Stimulated activated naive CD4-positive, alpha-beta T cell (primary cell): ENCODE results near the gene CCDC178.

Source experiments
- DNase-seq, 6 experiments: peaks; one replicate each; lab custom pipeline; 2025; lab: John Stamatoyannopoulos, UW

The CCDC178 gene

GRCh38 chr18:33116376-33116775 lies 324.1 kb downstream of the CCDC178 start:
- DNase-seq = no peak

GRCh38 chr18:33115917-33116316 lies 324.6 kb downstream of the CCDC178 start:
- no peak for DNase-seq

- no peak for DNase-seq
These were observed 325.0 kb downstream of the CCDC178 start for GRCh38 chr18:33115476-33115875.

GRCh38 chr18:33114749-33115148 lies 325.8 kb downstream of the CCDC178 start:
- no peak for DNase-seq

- DNase-seq = no peak
These were observed 327.1 kb downstream of the CCDC178 start for GRCh38 chr18:33113416-33113815.

- no peak for DNase-seq
These were observed 333.0 kb downstream of the CCDC178 start for GRCh38 chr18:33107511-33107910.

GRCh38 chr18:33101316-33101715 lies 339.2 kb downstream of the CCDC178 start:
- no peak for DNase-seq

GRCh38 chr18:33099626-33100025 lies 340.9 kb downstream of the CCDC178 start:
- DNase-seq = no peak

- no peak for DNase-seq
These were observed 343.4 kb downstream of the CCDC178 start for GRCh38 chr18:33097126-33097525.

GRCh38 chr18:33090461-33090860 lies 350.1 kb downstream of the CCDC178 start:
- DNase-seq = no peak

GRCh38 chr18:33076601-33077000 lies 363.9 kb downstream of the CCDC178 start:
- DNase-seq = no peak

GRCh38 chr18:33074125-33074524 lies 366.4 kb downstream of the CCDC178 start:
- DNase-seq = no peak

- DNase-seq = no peak
These were observed 377.6 kb downstream of the CCDC178 start for GRCh38 chr18:33062834-33063364.

GRCh38 chr18:33052886-33053285 lies 387.6 kb downstream of the CCDC178 start:
- DNase-seq = no peak

- no peak for DNase-seq
These were observed 389.1 kb downstream of the CCDC178 start for GRCh38 chr18:33051407-33051806.

GRCh38 chr18:33040213-33040612 lies 400.3 kb downstream of the CCDC178 start:
- DNase-seq = no peak

- no peak for DNase-seq
These were observed 405.6 kb downstream of the CCDC178 start for GRCh38 chr18:33034945-33035344.

- DNase-seq = no peak
These were observed 406.3 kb downstream of the CCDC178 start for GRCh38 chr18:33034212-33034611.

GRCh38 chr18:33022370-33022769 lies 418.2 kb downstream of the CCDC178 start:
- DNase-seq = no peak

- no peak for DNase-seq
These were observed 419.6 kb downstream of the CCDC178 start for GRCh38 chr18:33020877-33021276.

GRCh38 chr18:33014060-33014796 lies 426.3 kb downstream of the CCDC178 start:
- no peak for DNase-seq

GRCh38 chr18:33010149-33010548 lies 430.4 kb downstream of the CCDC178 start:
- DNase-seq = no peak

- no peak for DNase-seq
These were observed 441.6 kb downstream of the CCDC178 start for GRCh38 chr18:32998921-32999320.

GRCh38 chr18:32998285-32998684 lies 442.2 kb downstream of the CCDC178 start:
- no peak for DNase-seq
